H1 (cell line): Measurements from ENCODE around the gene CLP1.

Source experiments
- EP300 ChIP-seq, 2 experiments: IDR thresholded peaks; 1 replicate in 1 of 2; 2 replicates in 1 of 2; pipeline ENCODE4 v1.6.1; 2011 to 2012; ENCODE audit warnings: low read depth in 2 of 2, low read length in 2 of 2, mild to moderate bottlenecking in 2 of 2, borderline replicate concordance in 1 of 2, inconsistent platforms in 1 of 2, moderate library complexity in 1 of 2
- USF2 ChIP-seq: IDR thresholded peaks from 2 replicates; pipeline ENCODE4 v1.6.1; 2011; ENCODE audit warnings: low read length, improper control_type of control experiment

GRCh38 chr11:57649826-57650738, 7.5 kb upstream of the CLP1 start, which contains the start of gene YPEL4:
- TF ChIP-seq EP300 (IDR thresholded peaks at IDR 0.05; ENCODE audit: borderline replicate concordance in 1 of 2, low read depth in 2 of 2, low read length in 2 of 2): no peak
- no peak for TF ChIP-seq USF2
